HepG2 (cell line): ENCODE measurements around the gene TMEM131. TPM values are rescaled to one million over a fixed set of nuclear protein-coding genes. Genes with fewer than 3 reads are reported as not detected.

Experiments used
- ATAC-seq: fragments of 200-7000 bp; cut with Tn5 transposase; 3 replicates; pipeline ENCODE4 v1.9.1; 2020; ENCODE audit warnings: mild to moderate bottlenecking, moderate library complexity
- BruUV-seq: library from RNA; stranded (reverse); fragments of 400-500 nt; replicated peaks from 2 replicates; lab custom pipeline; 2021; lab: Mats Ljungman, UMichigan
- CTCF ChIA-PET: fragments of 300-600 bp; formaldehyde crosslinking; extraction: SDS; loops from one replicate; lab custom pipeline; 2021; ENCODE audit warnings: low total read pairs, inconsistent platforms, low intra/inter-chr PET ratio; lab: Yijun Ruan, JAX
- POLR2A ChIA-PET: fragments of 350-600 bp; sonication (Branson Sonifier 250); formaldehyde crosslinking; loops from one replicate; lab custom pipeline; 2020; ENCODE audit warnings: antibody characterized with exemption, inconsistent platforms; lab: Yijun Ruan, JAX
- DNase-seq: peaks from one replicate; pipeline ENCODE4 v3.0.0-alpha.2; 2015; ENCODE audit warnings: low spot score
- FAIRE-seq: peaks from 3 replicates; lab custom pipeline; 2011; peaks lifted over from hg19 to GRCh38; lab: Jason Lieb, UNC
- H2AFZ ChIP-seq: one replicate; pipeline ENCODE4 v1.6.1; 2011; ENCODE audit warnings: low read length, inconsistent platforms
- H3K27ac ChIP-seq: fragments of 300-600 bp; 3 replicates; pipeline ENCODE4 v1.8.0; 2011; ENCODE audit warnings: mixed run types, mild to moderate bottlenecking, mixed read lengths, low read length, inconsistent platforms; ENCODE audit not compliant: insufficient read depth; ENCODE audit errors: extremely low read length
- H3K27me3 ChIP-seq, 2 experiments: fragments of 200-600 bp in 1 of 2; 2 replicates in 1 of 2; 3 replicates in 1 of 2; pipeline versions ENCODE4 v1.6.0 to v1.8.0; 2011; ENCODE audit warnings: low read length in 2 of 2, mild to moderate bottlenecking in 2 of 2, moderate library complexity in 2 of 2, inconsistent platforms in 1 of 2; ENCODE audit not compliant: insufficient read depth in 2 of 2, control insufficient read depth in 1 of 2
- H3K36me3 ChIP-seq, 2 experiments: fragments of 200-600 bp in 1 of 2; replicated peaks in 1 of 2; 2 replicates in 1 of 2; 3 replicates in 1 of 2; pipeline versions ENCODE4 v1.5.1 to v1.8.0; 2011; ENCODE audit warnings: low read length in 2 of 2, inconsistent platforms in 1 of 2; ENCODE audit not compliant: insufficient read depth in 2 of 2, control insufficient read depth in 1 of 2
- H3K4me1 ChIP-seq: 2 replicates; pipeline ENCODE4 v1.5.1; 2012; ENCODE audit warnings: low read length, inconsistent platforms; ENCODE audit not compliant: insufficient read depth
- H3K4me2 ChIP-seq: 2 replicates; pipeline ENCODE4 v1.6.0; 2011; ENCODE audit warnings: low read depth, low read length, inconsistent platforms
- H3K4me3 ChIP-seq, 3 experiments: fragments of 200-600 bp in 1 of 3; sonication (generic), shearing (Covaris generic) in 1 of 3; replicated peaks in 1 of 3; 2 replicates each; pipeline ENCODE4 v1.5.1; 2011 to 2016; ENCODE audit warnings: low read length in 3 of 3, inconsistent platforms in 2 of 3, low read depth in 2 of 3, mild to moderate bottlenecking in 2 of 3, control low read depth in 1 of 3, mixed read lengths in 1 of 3; ENCODE audit not compliant: insufficient read depth in 1 of 3
- H3K79me2 ChIP-seq: one replicate; pipeline ENCODE4 v1.6.1; 2011; ENCODE audit warnings: low read length, inconsistent platforms; ENCODE audit not compliant: insufficient read depth
- H3K9ac ChIP-seq: 2 replicates; pipeline ENCODE4 v1.6.0; 2011; ENCODE audit warnings: mild to moderate bottlenecking, low read depth, low read length, inconsistent platforms; ENCODE audit not compliant: insufficient read depth
- H3K9me3 ChIP-seq: 2 replicates; pipeline ENCODE4 v1.5.1; 2012; ENCODE audit warnings: mild to moderate bottlenecking, low read length
- H4K20me1 ChIP-seq: 2 replicates; pipeline ENCODE4 v1.6.0; 2011; ENCODE audit warnings: inconsistent platforms, mild to moderate bottlenecking, low read length, moderate library complexity; ENCODE audit not compliant: insufficient read depth
- GLI4 ChIP-seq: sonication (generic); formaldehyde crosslinking; IDR thresholded peaks from 2 replicates; pipeline ENCODE4 v1.5.1; 2020; ENCODE audit warnings: missing genetic modification reagents, mild to moderate bottlenecking, moderate library complexity, borderline replicate concordance
- ZBTB10 ChIP-seq: sonication (generic); formaldehyde crosslinking; IDR thresholded peaks from 2 replicates; pipeline ENCODE4 v1.4.0; 2020; ENCODE audit warnings: missing genetic modification reagents, borderline replicate concordance
- ZBTB25 ChIP-seq: IDR thresholded peaks from 2 replicates; pipeline ENCODE4 v1.6.1; 2018; ENCODE audit warnings: missing genetic modification reagents
- ZNF10 ChIP-seq: sonication (generic); formaldehyde crosslinking; IDR thresholded peaks from 2 replicates; pipeline ENCODE4 v1.4.0; 2020; ENCODE audit warnings: mild to moderate bottlenecking, low read depth, missing genetic modification reagents, borderline replicate concordance
- ZNF879 ChIP-seq: sonication (generic); formaldehyde crosslinking; IDR thresholded peaks from 2 replicates; pipeline ENCODE4 v1.8.1; 2023; ENCODE audit warnings: missing genetic modification reagents
- WGBS: methylation state at CpG from one replicate; pipeline ENCODE4 v1.1.6; 2017; ENCODE audit warnings: low lambda C conversion rate; 5-methylcytosine and 5-hydroxymethylcytosine counted together
- in situ Hi-C: cut with HindIII; loops from 2 replicates; pipeline ENCODE4 v1.10.0; 2017; ENCODE audit warnings: low pct_unique_long_range_greater_than_20kb; ENCODE audit not compliant: extremely low pct_ligation_motif_present
- intact Hi-C: fragments of 100-400 bp; cut with micrococcal nuclease; formaldehyde crosslinking; loops from one replicate; pipeline ENCODE4 v1.10.0; 2022; ENCODE audit not compliant: unreplicated experiment
- polyA plus RNA-seq, 8 experiments: library from polyadenylated mRNA; depleted of rRNA in 3 of 8; stranded (reverse) in 7 of 8; unstranded in 1 of 8; fragments of >200 nt; fragmentation: Illumina TruSeq in 4 of 8; extraction: Trizol in 4 of 8; gene quantifications; 2 replicates each; pipeline versions ENCODE4 v1.2.1 to v1.2.3, GENCODE V29; 2011 to 2016; ENCODE audit warnings: low read depth in 4 of 8, missing spikeins in 1 of 8, mixed read lengths in 1 of 8; ENCODE audit not compliant: insufficient read depth in 1 of 8
- total RNA-seq, 5 experiments: library from RNA; depleted of rRNA; stranded (reverse); fragments of >200 nt; fragmentation: Illumina TruSeq; extraction: Trizol; gene quantifications; 2 replicates each; pipeline ENCODE4 v1.2.3, GENCODE V29; 2016; ENCODE audit warnings: low read depth in 1 of 5

TMEM131 gene
- total and polyA plus RNA-seq, 2 of the 13 experiments (the other 11 are each of a cell fraction or from before 2014, with no cell fraction given), result 17.9 to 19.5 TPM

- no peak overlapping the region for H3K9ac ChIP-seq
- no TSS peak for BruUV-seq
- no peak overlapping the region for H3K27ac ChIP-seq
- H4K20me1 ChIP-seq, result peaks cover 13% of the 10 kb centered on the region; the same call in 1 of the 2 replicates
- H3K4me1 ChIP-seq, result peaks cover 19% of the 10 kb centered on the region
- no peak overlapping the region for H3K4me2 ChIP-seq
- in situ Hi-C loops, result no loop called here
- WGBS, result 98% methylated on average over 2 of the region's 2 CpGs
- TF ChIP-seq ZNF10 (CRISPR knock-in tag) (no peak), ZBTB25 (no peak), GLI4 (CRISPR knock-in tag) (no peak), ZBTB10 (no peak), ZNF879 (CRISPR knock-in tag) (no peak)
- ChIA-PET POLR2A (no interaction called here), CTCF (no interaction called here)
- H3K27me3 ChIP-seq, result no peaks in the 10 kb centered on the region
- FAIRE-seq (no peak), ATAC-seq (no peak), DNase-seq (no peak)
- H3K4me3 ChIP-seq, result no peak overlapping the region
- H3K79me2 ChIP-seq, result peaks cover 98% of the 10 kb centered on the region
- no peak overlapping the region for H2AFZ ChIP-seq
- H3K9me3 ChIP-seq, result peaks cover 12% of the 10 kb centered on the region
- peaks cover 0 to 2% of the 10 kb centered on the region in 2 experiments; a peak in 3 of 5 replicates for H3K36me3 ChIP-seq
- intact Hi-C loops, result no loop called here
Observed at GRCh38 chr2:97985998-97986397, 9.8 kb downstream of the TMEM131 start.
